ENCODE data around the gene FRK. TPM values are rescaled to one million over a fixed set of nuclear protein-coding genes. Genes with fewer than 3 reads are reported as not detected.
"Not testable (repeated sequence)": the region's sequence is repeated elsewhere in the genome, so short reads cannot be mapped to it uniquely, and the experiment has no call there.

FRK gene
- total RNA-seq, 1 donor from 2014 or later, result 0.77 TPM

GRCh38 chr6:116047173-116047933 lies 13.3 kb downstream of the FRK start:
- Mint-ChIP-seq H3K27ac (ENCODE audit: unreplicated experiment) (no peak overlapping the region), H3K4me3 (ENCODE audit: unreplicated experiment) (no peak overlapping the region), H3K4me1 (ENCODE audit: low read depth, unreplicated experiment) (peaks cover 2% of the 10 kb centered on the region), H3K27me3 (ENCODE audit: low read depth, unreplicated experiment) (no peaks in the 10 kb centered on the region), H3K36me3 (ENCODE audit: low read depth, unreplicated experiment) (no peaks in the 10 kb centered on the region), H3K9me3 (ENCODE audit: unreplicated experiment) (peaks cover 7% of the 10 kb centered on the region)
- DNase-seq (ENCODE audit: low read depth), result no peak
- Histone ChIP-seq H3K79me2 (ENCODE audit: insufficient read depth, low read length) (no peaks in the 10 kb centered on the region), H3K27me3 (ENCODE audit: insufficient read depth, low read length) (no peaks in the 10 kb centered on the region), H3K27ac (ENCODE audit: low read depth, low read length) (no peak overlapping the region), H2AFZ (ENCODE audit: low read depth, low read length) (no peak overlapping the region), H3K4me1 (ENCODE audit: insufficient read depth, low read length) (no peaks in the 10 kb centered on the region), H3K4me2 (ENCODE audit: low read length) (no peak overlapping the region), H3K9ac (ENCODE audit: low read length) (no peak overlapping the region), H3K36me3 (ENCODE audit: insufficient read depth, low read length) (no peaks in the 10 kb centered on the region), H3K4me3 (ENCODE audit: insufficient read depth, low read depth, low read length) (no peak overlapping the region), H3K9me3 (ENCODE audit: insufficient read depth, low read depth, low read length) (no peaks in the 10 kb centered on the region), H4K20me1 (ENCODE audit: insufficient read depth, low read length) (no peaks in the 10 kb centered on the region)
- no peak for TF ChIP-seq CTCF (IDR thresholded peaks at IDR 0.05; ENCODE audit: insufficient read depth, low read depth, low read length)
- no peak for TF ChIP-seq EZH2 (IDR thresholded peaks at IDR 0.05; ENCODE audit: insufficient read depth, low read length)
- no peak for FAIRE-seq

GRCh38 chr6:116046737-116047136 lies 14.0 kb downstream of the FRK start:
- H3K27ac Mint-ChIP-seq (ENCODE audit: unreplicated experiment), result no peak overlapping the region
- H3K36me3 Mint-ChIP-seq (ENCODE audit: low read depth, unreplicated experiment), result no peaks in the 10 kb centered on the region
- no peaks in the 10 kb centered on the region for H3K79me2 ChIP-seq (ENCODE audit: insufficient read depth, low read length)
- H3K4me1 Mint-ChIP-seq (ENCODE audit: low read depth, unreplicated experiment), result peaks cover 2% of the 10 kb centered on the region
- TF ChIP-seq CTCF (IDR thresholded peaks at IDR 0.05; ENCODE audit: insufficient read depth, low read depth, low read length), result no peak
- TF ChIP-seq EZH2 (IDR thresholded peaks at IDR 0.05; ENCODE audit: insufficient read depth, low read length), result no peak
- FAIRE-seq (no peak), DNase-seq (ENCODE audit: low read depth) (no peak)
- H3K4me2 ChIP-seq (ENCODE audit: low read length), result no peak overlapping the region
- H3K9me3 ChIP-seq (ENCODE audit: insufficient read depth, low read depth, low read length), result no peaks in the 10 kb centered on the region
- H2AFZ ChIP-seq (ENCODE audit: low read depth, low read length), result no peak overlapping the region
- no peaks in the 10 kb centered on the region for H4K20me1 ChIP-seq (ENCODE audit: insufficient read depth, low read length)
- H3K27me3 ChIP-seq (ENCODE audit: insufficient read depth, low read length), result no peaks in the 10 kb centered on the region
- peaks cover 7% of the 10 kb centered on the region for H3K9me3 Mint-ChIP-seq (ENCODE audit: unreplicated experiment)
- no peak overlapping the region for H3K4me3 ChIP-seq (ENCODE audit: insufficient read depth, low read depth, low read length)
- no peak overlapping the region for H3K27ac ChIP-seq (ENCODE audit: low read depth, low read length)
- H3K9ac ChIP-seq (ENCODE audit: low read length), result no peak overlapping the region
- no peaks in the 10 kb centered on the region for H3K36me3 ChIP-seq (ENCODE audit: insufficient read depth, low read length)
- H3K27me3 Mint-ChIP-seq (ENCODE audit: low read depth, unreplicated experiment), result no peaks in the 10 kb centered on the region
- H3K4me3 Mint-ChIP-seq (ENCODE audit: unreplicated experiment), result no peak overlapping the region
- H3K4me1 ChIP-seq (ENCODE audit: insufficient read depth, low read length), result no peaks in the 10 kb centered on the region

GRCh38 chr6:116046272-116046671 lies 14.4 kb downstream of the FRK start:
- H3K9me3 Mint-ChIP-seq (ENCODE audit: unreplicated experiment); H3K79me2 ChIP-seq (ENCODE audit: insufficient read depth, low read length); H2AFZ ChIP-seq (ENCODE audit: low read depth, low read length); H3K36me3 Mint-ChIP-seq (ENCODE audit: low read depth, unreplicated experiment); H3K27me3 ChIP-seq (ENCODE audit: insufficient read depth, low read length); H3K9me3 ChIP-seq (ENCODE audit: insufficient read depth, low read depth, low read length); FAIRE-seq; H3K4me1 ChIP-seq (ENCODE audit: insufficient read depth, low read length); H3K27me3 Mint-ChIP-seq (ENCODE audit: low read depth, unreplicated experiment); H3K4me3 ChIP-seq (ENCODE audit: insufficient read depth, low read depth, low read length); H3K27ac Mint-ChIP-seq (ENCODE audit: unreplicated experiment); H4K20me1 ChIP-seq (ENCODE audit: insufficient read depth, low read length); DNase-seq (ENCODE audit: low read depth); H3K36me3 ChIP-seq (ENCODE audit: insufficient read depth, low read length); H3K4me2 ChIP-seq (ENCODE audit: low read length); H3K4me3 Mint-ChIP-seq (ENCODE audit: unreplicated experiment); H3K9ac ChIP-seq (ENCODE audit: low read length); H3K27ac ChIP-seq (ENCODE audit: low read depth, low read length); H3K4me1 Mint-ChIP-seq (ENCODE audit: low read depth, unreplicated experiment): not testable (repeated sequence)
